Astrocyte (in vitro differentiated cells and primary cell): ENCODE results near the gene ATP6V0B.

Experiments
- EZH2 ChIP-seq: IDR thresholded peaks from 2 replicates; pipeline ENCODE4 v1.6.1; 2012; ENCODE audit warnings: mild to moderate bottlenecking, low read length, inconsistent platforms; ENCODE audit not compliant: insufficient read depth
- TF ChIP-seq, protein P1 (sequence below): IDR thresholded peaks from 2 replicates; pipeline ENCODE4 v1.5.1; 2011; ENCODE audit warnings: low read depth, mild to moderate bottlenecking, inconsistent platforms, low read length, moderate library complexity; ENCODE audit not compliant: insufficient read depth

DNA sequence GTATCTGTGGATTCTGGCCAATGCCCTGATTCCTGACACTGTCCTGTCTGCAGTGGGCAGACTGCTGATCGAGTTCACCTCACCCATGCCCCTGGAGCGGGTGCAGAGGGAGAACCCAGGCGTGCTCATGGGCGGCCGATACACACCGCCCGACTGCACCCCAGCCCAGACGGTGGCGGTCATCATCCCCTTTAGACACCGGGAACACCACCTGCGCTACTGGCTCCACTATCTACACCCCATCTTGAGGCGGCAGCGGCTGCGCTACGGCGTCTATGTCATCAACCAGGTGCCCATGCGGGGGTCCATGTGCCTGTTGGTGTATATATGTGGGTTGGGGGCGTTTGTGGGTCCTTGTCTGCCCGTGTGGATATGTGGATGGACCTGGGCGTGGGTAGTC lies 6.9 kb downstream of the ATP6V0B start:
- TF ChIP-seq, protein P1, sequence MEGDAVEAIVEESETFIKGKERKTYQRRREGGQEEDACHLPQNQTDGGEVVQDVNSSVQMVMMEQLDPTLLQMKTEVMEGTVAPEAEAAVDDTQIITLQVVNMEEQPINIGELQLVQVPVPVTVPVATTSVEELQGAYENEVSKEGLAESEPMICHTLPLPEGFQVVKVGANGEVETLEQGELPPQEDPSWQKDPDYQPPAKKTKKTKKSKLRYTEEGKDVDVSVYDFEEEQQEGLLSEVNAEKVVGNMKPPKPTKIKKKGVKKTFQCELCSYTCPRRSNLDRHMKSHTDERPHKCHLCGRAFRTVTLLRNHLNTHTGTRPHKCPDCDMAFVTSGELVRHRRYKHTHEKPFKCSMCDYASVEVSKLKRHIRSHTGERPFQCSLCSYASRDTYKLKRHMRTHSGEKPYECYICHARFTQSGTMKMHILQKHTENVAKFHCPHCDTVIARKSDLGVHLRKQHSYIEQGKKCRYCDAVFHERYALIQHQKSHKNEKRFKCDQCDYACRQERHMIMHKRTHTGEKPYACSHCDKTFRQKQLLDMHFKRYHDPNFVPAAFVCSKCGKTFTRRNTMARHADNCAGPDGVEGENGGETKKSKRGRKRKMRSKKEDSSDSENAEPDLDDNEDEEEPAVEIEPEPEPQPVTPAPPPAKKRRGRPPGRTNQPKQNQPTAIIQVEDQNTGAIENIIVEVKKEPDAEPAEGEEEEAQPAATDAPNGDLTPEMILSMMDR, result no peak
- TF ChIP-seq EZH2, result no peak
